DND-41 (cell line): Measurements from ENCODE around the gene CD93.

Source experiments
- ATAC-seq: fragments of 200-7000 bp; cut with Tn5 transposase; 3 replicates; pipeline ENCODE4 v1.9.1; 2021; ENCODE audit warnings: low read depth; ENCODE audit not compliant: insufficient read depth
- DNase-seq: peaks from one replicate; pipeline ENCODE4 v3.0.0-alpha.2; 2020
- H2AFZ ChIP-seq: 2 replicates; pipeline ENCODE4 v1.6.0; 2012; ENCODE audit warnings: low read depth, low read length
- H3K27ac ChIP-seq: 2 replicates; pipeline ENCODE4 v1.5.1; 2012; ENCODE audit warnings: low read length, inconsistent platforms
- H3K27me3 ChIP-seq: fragments of 200-600 bp; sonication (generic); 2 replicates; pipeline ENCODE4 v1.6.0; 2012; ENCODE audit warnings: low read length, mild to moderate bottlenecking, inconsistent platforms; ENCODE audit not compliant: insufficient read depth, poor library complexity
- H3K36me3 ChIP-seq: 2 replicates; pipeline ENCODE4 v1.5.1; 2012; ENCODE audit warnings: low read length, inconsistent platforms; ENCODE audit not compliant: insufficient read depth
- H3K4me1 ChIP-seq: 2 replicates; pipeline ENCODE4 v1.5.1; 2012; ENCODE audit warnings: mild to moderate bottlenecking, low read length; ENCODE audit not compliant: insufficient read depth
- H3K4me2 ChIP-seq: 2 replicates; pipeline ENCODE4 v1.6.0; 2012; ENCODE audit warnings: mild to moderate bottlenecking, moderate library complexity, low read length, inconsistent platforms; ENCODE audit not compliant: insufficient read depth
- H3K4me3 ChIP-seq, 2 experiments: fragments of 200-600 bp in 1 of 2; shearing (Covaris generic) in 1 of 2; 2 replicates each; pipeline ENCODE4 v1.5.1; 2012 to 2016; ENCODE audit warnings: inconsistent platforms in 2 of 2, low read length in 2 of 2, mild to moderate bottlenecking in 2 of 2, low read depth in 1 of 2, moderate library complexity in 1 of 2
- H3K79me2 ChIP-seq: 2 replicates; pipeline ENCODE4 v1.6.0; 2012; ENCODE audit warnings: low read length, inconsistent platforms; ENCODE audit not compliant: insufficient read depth
- H3K9ac ChIP-seq: 2 replicates; pipeline ENCODE4 v1.6.0; 2012; ENCODE audit warnings: low read depth, mild to moderate bottlenecking, inconsistent platforms, low read length, moderate library complexity
- H3K9me3 ChIP-seq: 2 replicates; pipeline ENCODE4 v1.5.1; 2012; ENCODE audit warnings: low read length, moderate library complexity, mild to moderate bottlenecking, inconsistent platforms; ENCODE audit not compliant: insufficient read depth, severe bottlenecking
- H4K20me1 ChIP-seq: 2 replicates; pipeline ENCODE4 v1.6.0; 2012; ENCODE audit warnings: low read length; ENCODE audit not compliant: insufficient read depth
- CTCF ChIP-seq: IDR thresholded peaks from 2 replicates; pipeline ENCODE4 v1.5.1; 2012; ENCODE audit warnings: borderline replicate concordance, low read length, moderate library complexity, mild to moderate bottlenecking; ENCODE audit not compliant: poor library complexity, severe bottlenecking; ENCODE audit errors: extremely low read depth
- EZH2 ChIP-seq: IDR thresholded peaks from 3 replicates; pipeline ENCODE4 v1.6.1; 2012; ENCODE audit warnings: borderline replicate concordance, low read depth, mild to moderate bottlenecking, moderate library complexity, low read length, inconsistent platforms; ENCODE audit not compliant: severe bottlenecking

Gene CD93

GRCh38 chr20:23091721-23092383, 5.7 kb upstream of the CD93 start:
- Histone ChIP-seq H2AFZ (no peak overlapping the region), H3K36me3 (no peaks in the 10 kb centered on the region), H3K9ac (no peak overlapping the region), H4K20me1 (no peaks in the 10 kb centered on the region), H3K9me3 (no peaks in the 10 kb centered on the region), H3K27me3 (no peaks in the 10 kb centered on the region), H3K79me2 (no peaks in the 10 kb centered on the region), H3K4me1 (no peaks in the 10 kb centered on the region), H3K4me2 (no peak overlapping the region), H3K27ac (no peak overlapping the region), H3K4me3 (no peak overlapping the region)
- DNase-seq, result no peak
- ATAC-seq, result no peak
- TF ChIP-seq EZH2 (no peak), CTCF (no peak)

GRCh38 chr20:23090878-23091277, 4.8 kb upstream of the CD93 start:
- Histone ChIP-seq H3K9me3 (no peaks in the 10 kb centered on the region), H3K36me3 (no peaks in the 10 kb centered on the region), H3K9ac (no peak overlapping the region), H4K20me1 (no peaks in the 10 kb centered on the region), H3K4me2 (no peak overlapping the region), H3K27ac (no peak overlapping the region), H3K27me3 (no peaks in the 10 kb centered on the region), H3K79me2 (no peaks in the 10 kb centered on the region), H3K4me3 (no peak overlapping the region), H2AFZ (no peak overlapping the region), H3K4me1 (no peaks in the 10 kb centered on the region)
- TF ChIP-seq EZH2 (no peak), CTCF (no peak)
- ATAC-seq, result no peak
- DNase-seq, result no peak

GRCh38 chr20:23090147-23090546, 4.0 kb upstream of the CD93 start:
- Histone ChIP-seq H3K36me3 (no peaks in the 10 kb centered on the region), H4K20me1 (no peaks in the 10 kb centered on the region), H3K4me3 (no peak overlapping the region), H3K27me3 (no peaks in the 10 kb centered on the region), H3K9me3 (no peaks in the 10 kb centered on the region), H3K4me2 (no peak overlapping the region), H3K4me1 (no peaks in the 10 kb centered on the region), H3K79me2 (no peaks in the 10 kb centered on the region), H2AFZ (no peak overlapping the region), H3K9ac (no peak overlapping the region), H3K27ac (no peak overlapping the region)
- ATAC-seq (no peak), DNase-seq (no peak)
- TF ChIP-seq EZH2 (no peak), CTCF (no peak)
